NOMO-1 (cell line): ENCODE results near the gene AGAP5.
A peak's percentile ranks its signal among the peaks of the same experiment; 100 is the strongest.
"Not testable (repeated sequence)": the region's sequence is repeated elsewhere in the genome, so short reads cannot be mapped to it uniquely, and the experiment has no call there.

ENCODE experiments used
- DNase-seq, 2 experiments: peaks; one replicate each; lab custom pipeline; 2025; ENCODE audit not compliant: unreplicated experiment in 2 of 2; lab: John Stamatoyannopoulos, UW

The AGAP5 gene

DNA sequence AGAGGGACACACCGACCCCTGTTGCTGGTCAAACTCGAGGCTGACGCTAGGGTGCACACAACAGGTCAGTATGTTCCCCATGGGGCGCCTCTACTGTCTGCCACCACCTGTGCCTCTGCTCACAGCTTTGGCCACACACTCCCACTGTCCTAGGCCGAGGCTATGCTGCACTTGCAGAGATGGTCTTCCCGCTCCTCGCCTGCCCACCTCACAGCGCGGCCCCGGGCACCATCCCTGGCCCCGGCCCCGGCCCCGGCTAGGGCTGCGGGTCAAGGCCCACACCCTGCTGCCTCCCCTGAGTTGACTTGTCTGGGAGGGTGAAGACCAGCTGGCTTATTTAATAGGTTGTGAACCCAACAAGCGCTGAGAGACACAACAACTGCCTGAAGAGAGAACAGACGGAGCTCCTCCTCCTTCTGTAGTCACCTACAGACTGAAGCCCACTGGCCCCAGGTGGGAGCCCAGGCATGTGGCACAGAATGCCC is at the start of gene AGAP5:
TSS of gene AGAP5 (minus strand) at position 435 of the 485 bp plus-strand sequence. CDS start at position 81, 354 bp downstream.
- DNase-seq, result not testable (repeated sequence)

DNA sequence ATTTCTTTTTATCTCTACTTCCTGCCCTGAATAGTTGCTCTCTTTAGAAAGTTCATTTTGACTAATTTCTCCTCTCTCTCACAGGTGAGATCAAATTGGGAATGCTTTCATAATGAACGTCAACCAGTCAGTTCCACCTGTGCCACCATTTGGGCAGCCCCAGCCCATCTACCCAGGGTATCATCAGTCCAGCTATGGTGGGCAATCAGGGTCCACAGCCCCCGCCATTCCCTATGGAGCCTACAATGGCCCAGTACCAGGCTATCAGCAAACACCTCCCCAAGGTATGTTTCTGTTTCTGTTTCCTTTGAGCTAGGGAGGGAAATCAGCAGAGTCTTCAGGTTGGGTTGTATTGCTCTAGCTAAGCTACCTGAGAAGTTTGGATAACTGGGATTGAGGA is 48.8 kb upstream of the AGAP5 start:
- DNase-seq, result no peak

DNA sequence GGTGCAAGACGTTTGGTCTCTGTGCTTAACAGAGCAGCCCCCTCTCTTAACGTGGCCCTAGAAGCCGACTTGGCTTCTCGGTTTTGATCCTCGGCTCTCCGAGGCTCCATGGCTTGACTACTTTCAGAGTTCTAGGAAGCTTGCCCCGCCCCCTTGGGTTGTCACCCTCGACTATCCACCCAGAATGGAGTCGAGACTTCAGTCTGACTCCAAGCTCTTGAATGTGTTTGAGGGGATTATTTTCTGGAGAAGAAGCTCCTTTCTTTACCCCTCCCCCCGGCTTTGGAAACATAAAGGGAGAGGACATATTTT is 46.7 kb upstream of the AGAP5 start:
- peak; percentile 39 to 49 for DNase-seq

DNA sequence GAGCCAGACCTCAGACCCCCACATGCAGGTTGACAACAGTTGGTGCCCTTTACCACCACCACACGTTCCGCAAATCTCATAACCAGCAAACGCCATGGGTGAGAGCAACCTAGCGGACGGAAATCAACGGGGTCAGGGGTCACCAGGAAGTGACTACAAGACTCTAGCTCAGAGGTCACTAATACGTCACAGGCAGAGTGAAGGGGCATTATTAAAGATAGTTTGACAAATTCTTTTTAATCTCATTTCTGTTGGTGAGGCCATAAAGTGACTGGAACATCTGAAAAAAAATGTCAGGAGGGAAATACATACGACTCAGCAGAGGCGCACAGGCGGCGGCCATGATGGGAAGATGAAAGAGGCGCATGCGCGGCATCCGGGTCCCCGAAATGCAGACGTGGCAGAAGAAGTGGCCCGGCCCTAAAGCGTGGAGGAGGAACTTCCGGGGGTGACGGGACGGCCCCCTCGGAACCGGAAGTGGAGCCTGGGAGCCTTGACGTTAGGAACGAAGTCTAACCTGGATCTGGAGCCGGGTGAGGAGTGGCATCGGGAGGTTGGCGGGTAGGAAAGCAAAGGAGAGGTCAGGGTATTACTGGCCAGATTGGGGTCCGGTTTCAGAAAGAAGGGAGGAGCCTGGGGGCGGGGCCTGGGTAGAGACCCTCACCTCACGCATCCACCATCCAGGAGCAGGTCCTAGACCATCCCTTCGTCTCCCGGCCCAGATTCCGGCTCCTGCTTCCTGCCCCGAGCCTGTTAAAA is 46.2 kb upstream of the AGAP5 start, which contains the start of gene SEC24C:
TSS of gene SEC24C (plus strand) at position 468 of the 759 bp plus-strand sequence. CDS start 2,461 bp downstream, outside the sequence.
- peak; percentile 96 for DNase-seq

DNA sequence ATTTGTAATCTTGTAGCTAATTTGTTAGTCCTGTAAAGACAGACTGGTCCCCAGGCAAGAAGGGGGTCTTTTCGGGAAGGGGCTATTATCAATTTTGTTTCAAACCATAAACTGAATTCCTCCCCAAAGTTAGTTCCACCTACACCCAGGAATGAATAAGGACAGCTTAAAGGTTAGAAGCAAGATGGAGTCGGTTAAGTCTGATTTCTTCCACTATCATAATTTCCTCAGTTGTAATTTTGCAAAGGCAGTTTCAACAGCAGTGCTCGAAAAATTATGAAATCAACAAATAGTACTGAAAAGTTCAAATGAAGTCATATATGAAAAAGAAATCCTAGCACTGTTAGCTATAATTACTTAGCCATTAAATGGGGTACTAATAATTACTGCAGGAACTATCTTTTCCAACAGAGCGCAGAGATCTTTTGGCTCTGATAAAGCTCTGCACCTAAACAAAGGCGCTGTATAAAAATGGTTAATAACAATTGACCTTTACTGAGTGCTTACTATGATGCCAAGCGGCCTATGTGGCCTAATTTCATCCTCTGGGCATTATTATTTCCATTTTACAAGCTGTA is 45.5 kb upstream of the AGAP5 start:
- no peak for DNase-seq

DNA sequence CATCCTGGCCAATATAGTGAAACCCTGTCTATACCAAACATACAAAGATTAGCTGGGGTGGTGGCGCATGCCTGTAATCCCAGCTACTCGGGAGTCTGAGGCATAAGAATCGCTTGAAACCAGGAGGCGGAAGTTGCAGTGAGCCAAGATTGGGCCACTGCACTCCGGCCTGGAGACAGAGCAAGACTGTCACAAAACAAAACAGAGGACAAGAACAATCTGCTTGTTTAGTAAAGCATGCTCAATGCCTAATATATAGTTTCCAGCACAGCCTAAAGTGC is 44.5 kb upstream of the AGAP5 start:
- DNase-seq, result no peak

DNA sequence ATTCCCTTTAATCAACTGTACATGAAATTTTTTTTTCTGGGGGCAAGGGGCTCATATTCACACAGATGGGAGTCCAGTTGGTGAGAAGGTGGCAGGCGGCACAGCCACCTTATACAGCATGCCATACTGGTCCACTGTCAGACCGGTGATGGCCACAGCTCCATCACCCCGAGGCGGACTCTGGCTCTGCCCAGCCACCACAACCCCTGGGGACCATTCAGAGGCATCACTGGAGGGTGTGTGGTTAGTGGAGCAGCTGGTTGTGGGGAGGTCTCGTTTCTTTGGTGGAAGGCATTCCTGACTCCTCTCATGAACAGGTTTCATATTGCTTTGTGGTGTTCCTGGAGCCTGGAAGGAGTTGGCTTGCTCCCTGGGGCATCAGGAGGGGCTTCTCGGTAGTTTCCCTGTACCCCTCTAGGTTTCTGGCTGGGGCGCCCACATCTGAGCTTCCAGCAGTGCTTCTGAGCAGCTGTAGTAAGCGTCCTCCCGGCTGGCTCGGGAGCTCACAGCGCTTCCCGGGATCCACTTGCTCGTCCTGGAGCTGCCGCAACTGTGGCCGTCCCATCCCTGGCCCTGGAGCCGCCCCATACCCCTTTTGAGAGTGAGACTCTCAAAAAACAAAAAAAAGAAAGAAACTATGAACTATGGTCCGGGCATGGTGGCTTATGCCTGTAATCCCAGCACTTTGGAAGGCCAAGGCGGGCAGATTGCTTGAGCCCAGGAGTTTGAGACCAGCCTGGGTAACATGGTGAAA is 42.8 kb upstream of the AGAP5 start:
- DNase-seq, result not testable (repeated sequence)

DNA sequence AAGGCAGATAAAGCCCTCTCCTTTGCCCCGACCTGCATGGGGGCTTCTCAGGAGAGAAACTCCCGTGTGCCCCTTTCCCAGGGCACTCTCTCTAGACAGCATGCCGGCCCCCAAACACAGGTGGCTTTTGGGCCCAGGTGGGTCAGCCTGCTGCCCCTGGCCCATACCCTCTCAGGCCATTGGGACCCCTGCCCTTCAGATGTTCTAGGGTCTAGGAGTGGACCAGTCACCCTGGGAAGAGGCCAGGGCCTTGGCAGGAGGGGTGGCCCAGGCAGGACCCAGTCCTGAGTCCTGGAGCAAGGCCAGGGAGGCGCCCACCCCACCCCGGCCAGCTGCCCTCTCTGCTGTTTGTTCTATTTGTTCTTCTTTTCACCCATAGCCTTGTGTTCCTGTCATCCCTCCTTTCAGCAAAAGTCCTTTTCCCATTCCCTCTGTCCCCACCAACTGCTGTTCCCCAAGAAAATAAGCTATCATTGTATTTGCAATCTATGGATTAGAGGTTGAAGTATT is 36.9 kb upstream of the AGAP5 start:
- DNase-seq, result no peak

DNA sequence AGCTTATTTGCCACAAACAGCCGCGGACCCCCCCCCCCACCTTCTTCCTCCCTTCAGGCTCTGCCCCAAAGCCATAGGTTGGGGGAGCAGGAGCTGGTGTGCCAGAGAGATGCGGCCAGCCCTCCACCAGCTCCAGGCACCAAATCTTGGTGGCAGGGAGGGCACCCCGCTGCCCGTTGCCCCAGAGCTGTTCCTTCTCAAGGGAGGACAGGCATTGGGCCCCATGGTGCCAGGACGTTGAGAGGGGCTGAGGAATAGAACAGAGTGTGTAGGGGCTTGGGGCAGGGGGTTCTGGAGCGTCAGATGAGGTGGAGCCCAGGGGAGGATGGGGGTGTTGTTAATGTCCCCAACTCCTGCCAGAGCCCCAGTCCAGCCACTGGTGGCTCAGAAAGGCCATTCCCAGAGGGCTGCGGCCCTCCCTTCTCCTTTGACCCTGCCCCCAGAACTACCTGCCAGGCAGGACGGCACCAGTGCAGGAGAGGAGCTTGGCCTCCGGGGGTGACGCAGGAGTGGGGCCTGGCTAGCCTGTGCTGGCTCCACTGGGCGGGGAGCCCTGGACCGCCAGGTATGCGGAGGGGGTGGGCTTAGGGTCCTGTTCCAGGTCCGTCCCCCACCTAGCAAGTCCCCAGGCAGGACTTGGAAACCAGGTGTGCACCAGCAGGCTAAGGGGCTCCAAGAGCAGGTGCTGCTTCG is 36.3 kb upstream of the AGAP5 start:
- DNase-seq, result no peak

DNA sequence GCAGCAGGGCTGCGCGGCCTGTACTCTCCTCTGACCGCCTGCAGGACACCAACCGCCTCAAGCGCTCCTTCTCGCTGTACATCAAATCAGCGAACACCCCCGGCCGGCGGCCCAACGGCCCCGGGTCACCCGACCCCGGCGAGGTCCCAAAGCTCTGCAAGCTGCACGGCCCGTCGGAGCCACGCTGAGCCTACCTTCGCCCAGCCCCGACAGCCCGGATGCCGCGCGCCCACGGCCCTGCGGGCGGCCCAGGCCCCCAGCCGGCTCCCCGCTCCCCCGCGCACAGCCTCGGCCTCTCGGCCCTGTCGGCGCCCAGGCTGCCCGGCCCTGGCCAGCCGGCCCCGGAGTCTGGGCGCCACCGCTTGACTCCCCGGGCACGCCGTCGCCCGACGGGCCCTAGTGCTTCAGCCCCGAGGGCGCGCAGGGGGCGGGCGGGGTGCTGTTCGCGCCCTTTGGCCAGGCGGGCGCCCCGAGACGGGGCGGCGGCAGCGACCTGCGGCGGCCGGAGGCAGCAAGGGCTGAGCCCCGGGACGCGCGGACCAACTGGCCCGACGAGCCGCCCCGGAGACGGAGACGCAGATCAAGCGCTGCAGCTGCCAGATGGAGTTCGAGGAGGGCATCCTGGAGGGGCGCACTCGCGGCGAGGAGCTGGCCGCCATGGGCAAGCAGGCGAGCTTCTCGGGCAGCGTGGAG is 35.2 kb upstream of the AGAP5 start:
- no peak for DNase-seq

DNA sequence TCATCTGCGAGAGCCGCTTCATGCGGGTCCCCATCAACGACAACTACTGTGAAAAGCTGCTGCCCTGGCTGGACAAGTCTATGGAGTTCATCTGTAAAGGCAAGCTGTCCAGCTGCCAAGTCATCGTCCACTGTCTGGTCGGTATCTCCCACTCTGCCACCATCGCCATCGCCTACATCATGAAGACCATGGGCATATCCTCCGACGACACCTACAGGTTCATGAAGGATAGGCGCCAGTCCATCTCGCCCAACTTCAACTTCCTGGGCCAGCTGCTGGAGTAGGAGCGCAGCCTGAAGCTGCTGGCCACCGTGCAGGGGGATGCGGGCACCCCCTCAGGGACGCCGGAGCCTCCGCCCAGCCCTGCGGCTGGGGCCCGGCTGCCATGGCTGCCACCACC is 34.5 kb upstream of the AGAP5 start:
- DNase-seq, result no peak

DNA sequence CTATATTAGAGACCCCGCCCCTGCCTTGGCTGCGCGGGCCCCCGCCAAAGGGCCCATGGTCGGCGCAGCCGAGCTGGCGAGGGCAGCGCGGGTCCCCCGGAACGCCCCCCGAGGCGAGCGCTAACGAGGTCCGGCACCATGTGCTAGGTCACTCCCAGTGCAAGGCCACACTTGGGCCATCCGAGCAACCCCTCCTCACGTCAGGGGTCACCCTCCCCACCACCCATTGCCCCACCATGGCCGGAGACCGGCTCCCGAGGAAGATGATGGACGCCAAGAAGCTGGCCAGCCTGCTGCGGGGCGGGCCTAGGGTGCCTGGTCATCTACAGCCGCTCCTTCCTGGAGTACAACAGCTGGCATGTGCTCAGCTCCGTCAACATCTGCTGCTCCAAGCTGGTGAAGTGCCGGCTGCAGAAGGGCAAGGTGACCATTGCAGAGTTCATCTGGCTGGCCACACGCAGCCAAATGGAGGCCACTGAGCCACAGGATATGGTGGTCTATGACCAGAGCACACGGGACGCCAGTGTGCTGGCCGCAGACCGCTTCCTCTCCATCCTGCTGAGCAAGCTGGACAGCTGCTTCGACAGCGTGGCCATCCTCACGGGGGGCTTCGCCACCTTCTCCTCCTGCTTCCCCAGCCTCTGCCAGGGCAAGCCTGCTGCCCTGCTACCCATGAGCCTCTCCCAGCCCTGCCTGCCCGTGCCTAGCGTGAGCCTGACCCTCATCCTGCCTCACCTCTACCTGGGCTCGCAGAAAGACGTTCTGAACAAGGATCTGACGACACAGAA is 33.9 kb upstream of the AGAP5 start:
- DNase-seq, result no peak

DNA sequence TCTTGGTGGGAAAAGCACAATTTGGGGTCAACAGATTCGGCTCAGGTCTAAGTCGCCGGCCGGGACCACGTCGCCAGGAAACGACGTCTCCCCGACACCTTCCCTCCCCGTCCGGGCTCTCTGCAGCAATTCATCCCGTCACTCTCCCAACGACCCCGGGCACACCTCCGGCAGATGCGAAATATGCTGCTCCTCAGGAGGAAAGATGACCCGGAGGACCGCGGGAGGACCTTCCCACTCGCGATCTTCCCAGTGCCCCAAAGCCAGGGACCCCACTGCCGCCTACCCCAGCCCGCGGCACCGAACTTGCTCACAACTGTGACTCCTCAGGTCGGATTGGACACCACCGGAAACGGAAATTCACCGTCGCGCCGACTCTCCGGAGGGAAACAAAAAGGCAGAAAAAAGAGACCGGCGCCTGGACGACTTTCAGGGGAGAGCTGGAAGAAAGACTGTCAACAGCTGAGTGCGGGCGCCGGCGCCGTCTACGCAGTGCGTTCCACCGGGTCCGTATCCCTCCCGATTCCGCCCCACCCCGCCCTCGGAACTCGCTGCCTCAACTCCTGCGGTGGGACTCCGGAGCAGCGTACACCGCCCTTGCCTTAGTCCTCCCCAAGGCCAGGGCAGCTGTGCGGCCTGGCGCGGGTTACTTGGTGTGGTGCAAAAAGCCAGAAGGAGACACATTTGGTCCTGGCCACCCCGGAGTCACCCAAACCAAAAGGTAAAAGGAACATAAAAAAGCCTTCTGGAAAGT is 32.4 kb upstream of the AGAP5 start:
- peak; percentile 69 to 76 for DNase-seq

DNA sequence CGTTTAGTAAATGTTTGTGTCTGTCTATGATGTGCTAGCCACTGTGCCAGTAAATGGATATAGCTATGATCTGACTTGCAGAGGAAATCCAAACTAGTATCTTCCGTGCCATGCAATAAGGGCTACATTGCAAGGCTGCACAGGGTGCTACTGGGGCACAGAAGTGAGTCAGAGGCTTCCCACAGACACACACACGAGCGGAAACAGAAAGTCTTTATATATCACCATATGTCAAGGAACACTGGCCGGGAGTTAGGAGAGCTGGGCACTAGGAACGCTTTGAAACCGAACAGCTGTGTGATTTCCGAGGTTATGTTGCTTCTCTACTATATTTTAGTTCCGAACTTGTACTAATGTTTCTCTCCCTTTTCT is 31.9 kb upstream of the AGAP5 start:
- DNase-seq, result peak in 1 of 2 experiments; percentile 34

DNA sequence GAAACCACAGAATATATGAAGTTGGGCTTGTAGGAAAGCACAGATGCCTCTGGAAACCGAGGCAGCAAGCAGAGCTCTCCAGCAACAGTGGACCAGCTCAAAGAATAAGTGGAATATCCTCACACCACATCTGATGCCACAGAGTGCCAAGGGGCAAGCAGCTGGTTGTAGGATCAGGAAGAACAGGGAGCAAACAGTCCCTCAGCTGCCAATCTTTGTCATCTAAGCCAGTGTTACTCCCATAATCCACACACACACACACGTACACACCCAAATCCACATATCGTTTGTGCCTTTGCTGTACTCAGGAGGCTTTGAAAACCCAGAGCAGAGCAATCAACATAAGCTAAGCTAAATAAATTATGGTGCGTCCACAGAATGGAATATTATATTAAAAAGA is 25.6 kb upstream of the AGAP5 start:
- DNase-seq, result no peak

DNA sequence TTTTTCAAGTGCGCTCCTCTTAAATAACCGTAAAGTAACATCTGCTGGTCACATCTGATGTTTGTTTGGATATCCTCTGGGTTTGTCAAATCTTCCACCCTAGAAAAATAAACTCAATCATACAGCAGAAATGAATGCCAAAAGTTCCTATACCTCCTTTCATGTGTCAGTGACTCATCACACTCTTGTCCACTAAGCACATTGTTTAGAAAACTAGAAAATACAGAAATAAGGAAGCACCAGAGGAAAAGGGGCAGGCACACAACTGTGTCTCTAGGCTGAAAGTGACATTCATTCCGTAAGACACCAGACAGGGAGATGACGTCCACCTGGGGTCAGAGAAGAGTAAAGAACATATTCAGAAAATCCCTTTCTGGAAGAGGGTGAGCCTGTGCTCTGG is 22.7 kb upstream of the AGAP5 start:
- peak in 1 of 2 experiments; percentile 30 for DNase-seq

DNA sequence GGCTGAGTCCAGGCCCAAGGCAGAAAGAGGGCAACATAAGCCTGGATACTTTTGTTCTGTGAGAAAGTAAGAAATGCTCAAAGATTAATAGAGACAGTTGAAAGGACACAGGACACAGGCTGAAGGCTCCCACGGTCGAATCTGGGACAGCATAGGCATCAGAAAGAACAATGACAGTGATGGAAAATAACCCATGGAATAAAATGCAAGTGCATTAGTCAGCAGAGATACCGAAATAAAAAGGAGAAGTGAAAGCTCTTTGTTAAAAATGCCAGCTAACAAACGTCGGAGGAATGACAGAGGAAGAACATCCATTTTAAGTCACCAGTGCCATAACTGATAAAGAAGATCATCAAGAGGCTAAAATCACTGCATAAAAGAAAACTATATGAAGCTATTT is 19.6 kb upstream of the AGAP5 start:
- DNase-seq, result peak; percentile 67 to 91

DNA sequence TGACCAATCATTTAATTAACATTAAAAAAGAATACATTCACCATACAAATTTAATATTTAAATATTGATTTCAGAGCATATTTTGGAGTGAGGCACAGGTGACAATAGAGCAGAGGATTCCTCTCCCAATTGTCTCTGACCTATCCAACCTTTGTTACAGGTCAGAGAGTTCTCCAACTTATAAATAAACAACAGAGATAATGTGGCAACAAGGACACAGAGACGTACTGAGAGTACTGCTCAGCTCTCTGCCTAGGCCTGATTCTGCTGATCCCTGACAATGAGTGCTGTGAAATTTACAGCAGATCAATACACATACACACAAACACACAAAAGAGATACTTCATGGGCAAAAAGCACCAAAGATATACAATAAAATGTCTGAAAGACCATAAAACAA is 18.3 kb upstream of the AGAP5 start:
- DNase-seq, result no peak
